D721Med (cell line): Measurements from ENCODE around the gene SUMF1.

Source experiments
- DNase-seq: peaks from one replicate; pipeline ENCODE4 v3.0.0; 2011; ENCODE audit warnings: low spot score; ENCODE audit not compliant: insufficient read length
- FAIRE-seq: peaks from 2 replicates; lab custom pipeline; 2011; peaks lifted over from hg19 to GRCh38; lab: Jason Lieb, UNC
- CTCF ChIP-seq: IDR thresholded peaks from 2 replicates; pipeline ENCODE4 v1.5.1; 2012; ENCODE audit warnings: mild to moderate bottlenecking, control low read depth; ENCODE audit not compliant: insufficient read depth; ENCODE audit errors: missing control alignments

The SUMF1 gene

GRCh38 chr3:4497005-4497692 is 30.1 kb upstream of the SUMF1 start:
- DNase-seq (no peak), FAIRE-seq (no peak)
- TF ChIP-seq CTCF: no peak

GRCh38 chr3:4496087-4496452 is 29.0 kb upstream of the SUMF1 start:
- no peak for TF ChIP-seq CTCF
- FAIRE-seq (no peak), DNase-seq (no peak)

DNA sequence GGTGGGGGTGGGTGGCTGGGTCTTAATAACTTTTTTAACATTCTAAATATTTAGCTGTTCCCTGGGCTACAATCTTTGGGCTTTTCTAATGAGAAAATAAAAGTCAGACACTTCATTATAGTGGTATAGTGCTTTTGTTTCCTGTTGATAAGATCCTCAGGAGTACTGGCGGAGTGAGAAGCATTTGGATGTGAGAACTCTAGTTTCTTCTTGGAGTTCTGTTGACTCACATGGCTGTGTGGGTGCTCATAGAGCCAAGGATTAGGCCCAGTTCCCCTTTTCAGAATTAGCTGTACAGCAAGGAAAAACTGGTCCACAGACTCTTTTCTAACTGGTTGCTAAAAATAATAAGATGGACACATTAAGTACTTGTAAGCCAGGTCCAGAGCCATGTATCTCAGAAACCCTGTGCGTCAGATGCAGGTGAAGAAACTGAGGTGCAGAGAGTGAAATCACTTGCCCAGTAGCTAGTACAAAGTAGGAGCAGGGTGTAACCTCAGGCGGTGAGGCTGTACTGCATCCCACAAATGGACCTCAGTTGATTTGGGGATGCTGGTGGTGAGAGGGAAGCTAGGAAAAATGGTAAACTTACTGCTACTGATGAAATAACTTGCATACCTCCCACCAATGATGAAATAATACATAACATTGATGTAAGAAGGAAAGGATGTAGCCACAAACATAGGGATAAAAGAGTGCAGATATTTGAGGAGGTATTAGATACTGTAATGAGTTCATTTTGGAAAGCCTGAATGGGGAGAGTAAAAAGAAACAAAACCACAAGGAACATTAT is 28.4 kb upstream of the SUMF1 start:
- FAIRE-seq (no peak), DNase-seq (no peak)
- TF ChIP-seq CTCF: no peak

DNA sequence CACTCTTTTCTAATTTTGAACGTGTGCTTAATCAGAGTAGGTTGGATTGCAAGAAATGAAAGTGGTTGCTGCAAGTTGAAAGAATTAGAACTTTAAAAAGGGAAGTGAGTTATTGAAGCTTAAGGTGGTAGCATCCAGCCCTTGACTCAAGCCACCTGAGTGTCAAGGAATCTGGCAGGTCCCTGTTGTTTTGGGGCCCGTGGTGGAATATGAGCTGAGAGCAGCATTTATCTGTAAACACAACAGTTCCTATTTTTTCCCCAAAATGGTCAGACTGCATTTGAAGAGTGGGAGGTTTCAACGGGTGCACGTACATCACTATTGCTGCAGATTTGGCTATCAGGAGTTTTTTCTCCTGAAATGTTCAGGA is 27.8 kb upstream of the SUMF1 start:
- TF ChIP-seq CTCF: no peak
- no peak for DNase-seq

DNA sequence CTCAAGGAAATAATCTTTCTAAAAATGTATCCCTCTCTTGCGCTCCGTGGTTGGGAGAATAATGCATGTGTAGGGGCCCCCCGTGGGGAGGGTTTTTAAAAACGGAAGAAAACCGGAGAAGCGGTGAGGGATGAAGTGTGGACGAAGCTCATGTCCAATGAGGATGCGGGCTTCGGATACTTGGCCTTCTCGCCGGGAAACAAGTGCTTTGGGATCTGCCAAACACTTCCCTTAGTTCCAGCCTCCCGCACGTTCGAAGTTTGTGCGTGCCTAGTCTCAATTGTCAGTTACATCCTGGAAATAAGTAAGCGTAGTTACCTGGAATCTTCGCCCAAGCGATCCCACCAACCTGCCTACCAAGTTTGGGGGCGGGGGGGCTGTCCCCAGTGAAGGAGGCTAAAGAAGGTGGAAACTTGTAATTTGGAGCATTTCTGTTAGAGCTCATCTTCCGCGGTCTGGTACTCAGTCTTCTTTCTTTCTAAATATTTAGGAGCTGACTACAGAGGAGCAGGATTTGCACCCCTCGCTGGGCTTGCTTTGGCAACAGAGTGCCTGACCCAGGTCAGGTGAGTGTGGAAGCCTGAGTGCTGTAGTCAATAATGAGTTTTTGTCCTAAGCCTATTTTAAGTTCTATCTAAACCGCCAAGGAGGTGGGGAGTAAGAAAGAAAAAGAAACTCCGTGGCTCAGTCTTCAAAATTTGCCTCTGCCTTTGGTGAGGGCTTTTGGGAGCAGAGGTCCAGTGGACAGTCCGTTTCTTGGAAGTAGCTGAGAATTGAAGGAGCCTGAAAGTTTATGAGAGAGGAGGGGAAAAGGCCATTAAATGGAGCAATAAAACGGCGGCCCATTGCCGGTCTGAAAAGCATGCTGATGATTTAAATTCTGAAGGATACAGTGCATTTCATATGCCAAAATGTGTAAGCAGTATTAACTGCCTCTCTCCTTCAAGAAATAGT is 27.1 kb upstream of the SUMF1 start:
- FAIRE-seq (no peak), DNase-seq (no peak)
- TF ChIP-seq CTCF: no peak

More for the DNA sequence above, 27.8 kb upstream of the SUMF1 start:
- FAIRE-seq: no peak

- DNase-seq (peak; percentile 94), FAIRE-seq (no peak)
- TF ChIP-seq CTCF: no peak
These were observed 26.2 kb upstream of the SUMF1 start, which contains the start of gene ITPR1 for GRCh38 chr3:4493014-4493940. TSS of gene ITPR1 (plus strand) at chr3:4493348. CDS start at chr3:4516492, 23,144 bp downstream.
